HepG2 (cell line): ENCODE data around the gene ATP9A. TPM values are rescaled to one million over a fixed set of nuclear protein-coding genes. Genes with fewer than 3 reads are reported as not detected.
A peak's percentile ranks its signal among the peaks of the same experiment; 100 is the strongest.

Source experiments
- ATF4 ChIP-seq, 2 experiments: fragments of 450-650 bp in 1 of 2; sonication (generic) in 1 of 2; formaldehyde crosslinking; IDR thresholded peaks; 2 replicates each; pipeline versions ENCODE4 v1.5.0 to v1.8.0; 2020 to 2022; ENCODE audit warnings: mild to moderate bottlenecking in 1 of 2, missing genetic modification reagents in 1 of 2
- CREM ChIP-seq, 2 experiments: sonication (generic) in 1 of 2; formaldehyde crosslinking in 1 of 2; IDR thresholded peaks; 2 replicates each; pipeline versions ENCODE4 v1.4.0 to v1.6.1; 2016 to 2020; ENCODE audit warnings: antibody characterized with exemption in 1 of 2, mild to moderate bottlenecking in 1 of 2, missing genetic modification reagents in 1 of 2
- DBP ChIP-seq: sonication (generic); formaldehyde crosslinking; IDR thresholded peaks from 2 replicates; pipeline ENCODE4 v1.4.0; 2020; ENCODE audit warnings: missing genetic modification reagents; ENCODE audit errors: not compliant biosample characterization
- DMAP1 ChIP-seq: IDR thresholded peaks from 2 replicates; pipeline ENCODE4 v1.6.1; 2016
- GMEB2 ChIP-seq: IDR thresholded peaks from 2 replicates; pipeline ENCODE4 v1.6.1; 2016; ENCODE audit warnings: missing biosample characterization, missing genetic modification reagents, low read depth
- HIVEP1 ChIP-seq: sonication (generic); formaldehyde crosslinking; IDR thresholded peaks from 2 replicates; pipeline ENCODE4 v1.4.0; 2020; ENCODE audit warnings: mild to moderate bottlenecking, missing genetic modification reagents
- HMG20A ChIP-seq: IDR thresholded peaks from 2 replicates; pipeline ENCODE4 v1.6.1; 2016; ENCODE audit warnings: borderline replicate concordance
- KLF12 ChIP-seq: sonication (generic); formaldehyde crosslinking; IDR thresholded peaks from 2 replicates; pipeline ENCODE4 v1.4.0; 2020; ENCODE audit warnings: missing genetic modification reagents, borderline replicate concordance
- KLF13 ChIP-seq: sonication (generic); formaldehyde crosslinking; IDR thresholded peaks from 2 replicates; pipeline ENCODE4 v1.4.0; 2020; ENCODE audit warnings: mild to moderate bottlenecking, missing genetic modification reagents
- LBX2 ChIP-seq: sonication (generic); formaldehyde crosslinking; IDR thresholded peaks from 2 replicates; pipeline ENCODE4 v1.5.0; 2020; ENCODE audit warnings: missing genetic modification reagents, mild to moderate bottlenecking, borderline replicate concordance
- MAF1 ChIP-seq: sonication (generic); formaldehyde crosslinking; IDR thresholded peaks from 2 replicates; pipeline ENCODE4 v1.5.0; 2020; ENCODE audit warnings: missing genetic modification reagents, borderline replicate concordance
- MBD4 ChIP-seq: IDR thresholded peaks from 2 replicates; pipeline ENCODE4 v1.6.1; 2012; ENCODE audit warnings: low read length, inconsistent platforms, borderline replicate concordance
- MNT ChIP-seq: fragments of 450-650 bp; IDR thresholded peaks from 2 replicates; pipeline ENCODE4 v1.6.1; 2016
- NFYB ChIP-seq: sonication (generic); formaldehyde crosslinking; IDR thresholded peaks from 2 replicates; pipeline ENCODE4 v1.4.0; 2020; ENCODE audit warnings: missing genetic modification reagents
- PLSCR1 ChIP-seq: sonication (generic); formaldehyde crosslinking; IDR thresholded peaks from 2 replicates; pipeline ENCODE4 v1.5.0; 2020; ENCODE audit warnings: missing genetic modification reagents, mild to moderate bottlenecking, borderline replicate concordance
- RARA ChIP-seq: IDR thresholded peaks from 2 replicates; pipeline ENCODE4 v1.6.1; 2016; ENCODE audit warnings: missing genetic modification reagents, missing compliant biosample characterization
- SIN3B ChIP-seq: fragments of 150-350 bp; IDR thresholded peaks from 2 replicates; pipeline ENCODE4 v1.6.1; 2014; ENCODE audit warnings: low read length
- SRF ChIP-seq: IDR thresholded peaks from 2 replicates; pipeline ENCODE4 v1.6.1; 2011; ENCODE audit warnings: mild to moderate bottlenecking, low read depth, low read length, moderate library complexity
- TP53 ChIP-seq: sonication (generic); formaldehyde crosslinking; conservative IDR thresholded peaks from 2 replicates; pipeline ENCODE4 v1.4.0; 2020; ENCODE audit warnings: missing genetic modification reagents
- ZMYM3 ChIP-seq: sonication (generic); formaldehyde crosslinking; IDR thresholded peaks from 2 replicates; pipeline ENCODE4 v1.5.1; 2020; ENCODE audit warnings: mild to moderate bottlenecking, missing genetic modification reagents
- ZNF292 ChIP-seq: sonication (generic); formaldehyde crosslinking; IDR thresholded peaks from 2 replicates; pipeline ENCODE4 v1.8.1; 2022; ENCODE audit warnings: mild to moderate bottlenecking, low read depth, missing genetic modification reagents, borderline replicate concordance
- ZNF460 ChIP-seq: sonication (generic); formaldehyde crosslinking; IDR thresholded peaks from 2 replicates; pipeline ENCODE4 v1.5.1; 2020; ENCODE audit warnings: missing genetic modification reagents, mild to moderate bottlenecking, borderline replicate concordance
- ZNF468 ChIP-seq: sonication (generic); formaldehyde crosslinking; IDR thresholded peaks from 2 replicates; pipeline ENCODE4 v1.8.0; 2022; ENCODE audit warnings: mild to moderate bottlenecking, moderate library complexity, missing genetic modification reagents
- ZNF556 ChIP-seq: sonication (generic); formaldehyde crosslinking; IDR thresholded peaks from 2 replicates; pipeline ENCODE4 v1.4.0; 2020; ENCODE audit warnings: mild to moderate bottlenecking, missing genetic modification reagents, borderline replicate concordance
- ZNF790 ChIP-seq: sonication (generic); formaldehyde crosslinking; IDR thresholded peaks from 2 replicates; pipeline ENCODE4 v1.8.0; 2022; ENCODE audit warnings: missing genetic modification reagents, mild to moderate bottlenecking, borderline replicate concordance
- ZSCAN25 ChIP-seq: sonication (generic); formaldehyde crosslinking; IDR thresholded peaks from 2 replicates; pipeline ENCODE4 v1.8.0; 2022; ENCODE audit warnings: mild to moderate bottlenecking, missing genetic modification reagents
- polyA plus RNA-seq, 8 experiments: library from polyadenylated mRNA; depleted of rRNA in 3 of 8; stranded (reverse) in 7 of 8; unstranded in 1 of 8; fragments of >200 nt; fragmentation: Illumina TruSeq in 4 of 8; extraction: Trizol in 4 of 8; gene quantifications; 2 replicates each; pipeline versions ENCODE4 v1.2.1 to v1.2.3, GENCODE V29; 2011 to 2016; ENCODE audit warnings: low read depth in 4 of 8, missing spikeins in 1 of 8, mixed read lengths in 1 of 8; ENCODE audit not compliant: insufficient read depth in 1 of 8
- total RNA-seq, 5 experiments: library from RNA; depleted of rRNA; stranded (reverse); fragments of >200 nt; fragmentation: Illumina TruSeq; extraction: Trizol; gene quantifications; 2 replicates each; pipeline ENCODE4 v1.2.3, GENCODE V29; 2016; ENCODE audit warnings: low read depth in 1 of 5

ATP9A gene
- total and polyA plus RNA-seq, 2 of the 13 experiments (the other 11 are each of a cell fraction or from before 2014, with no cell fraction given): 11.8 to 18.5 TPM

GRCh38 chr20:51811042-51811355 lies 42.8 kb upstream of the ATP9A start (continued):
- peak; percentile 75 for TF ChIP-seq CREM (IDR thresholded peaks at IDR 0.05)
- no peak for TF ChIP-seq CREM (CRISPR knock-in tag; IDR thresholded peaks at IDR 0.05)
- peak; percentile 83; the same call in 1 of the 2 replicates for TF ChIP-seq ZNF556
- no peak; the same call in 1 of the 2 replicates for TF ChIP-seq ZNF790 (CRISPR knock-in tag)
- peak; percentile 56; the same call in 1 of the 2 replicates for TF ChIP-seq MBD4
- TF ChIP-seq MNT: no peak
- no peak for TF ChIP-seq ZSCAN25 (CRISPR knock-in tag)
- peak; percentile 90 for TF ChIP-seq HMG20A (CRISPR knock-in tag)
- TF ChIP-seq ZNF460 (CRISPR knock-in tag): no peak; the same call in 1 of the 2 replicates
- peak; percentile 27; the same call in 1 of the 2 replicates for TF ChIP-seq DMAP1
- no peak for TF ChIP-seq SRF
- no peak for TF ChIP-seq MAF1 (CRISPR knock-in tag)
- no peak for TF ChIP-seq GMEB2
- TF ChIP-seq RARA (CRISPR knock-in tag): peak; percentile 93
- TF ChIP-seq ZMYM3 (CRISPR knock-in tag): peak; percentile 85
- TF ChIP-seq ZNF292 (CRISPR knock-in tag): peak; percentile 43; the same call in 1 of the 2 replicates
- peak in 1 of 2 experiments; percentile 81; a peak in 2 of 4 replicates for TF ChIP-seq ATF4 (CRISPR knock-in tag; IDR thresholded peaks at IDR 0.05)
- no peak for TF ChIP-seq PLSCR1
- TF ChIP-seq KLF12 (CRISPR knock-in tag): no peak
- no peak for TF ChIP-seq KLF13
- TF ChIP-seq DBP (CRISPR knock-in tag): no peak
- TF ChIP-seq HIVEP1 (CRISPR knock-in tag): no peak
- TF ChIP-seq NFYB (CRISPR knock-in tag): no peak
- no peak for TF ChIP-seq TP53
- no peak for TF ChIP-seq SIN3B
- no peak for TF ChIP-seq LBX2
- no peak for TF ChIP-seq ZNF468 (CRISPR knock-in tag)
